Suppressor macrophage treated with lipopolysaccharide for 1 hour (primary cell): ENCODE results near the gene TARBP2.
"Not testable (repeated sequence)": the region's sequence is repeated elsewhere in the genome, so short reads cannot be mapped to it uniquely, and the experiment has no call there.

Experiments used
- DNase-seq, 3 donors: peaks; one replicate each; pipeline ENCODE4 v3.0.0-alpha.2; 2020 to 2022

Gene TARBP2

GRCh38 chr12:53476769-53477209 is 24.3 kb upstream of the TARBP2 start:
- DNase-seq, result peak in 2 of 3 donors; percentile 26 to 28

GRCh38 chr12:53478865-53479264 is 22.2 kb upstream of the TARBP2 start:
- no peak for DNase-seq

GRCh38 chr12:53479331-53479730 is 21.8 kb upstream of the TARBP2 start:
- DNase-seq, result no peak

GRCh38 chr12:53480491-53481442 is 20.3 kb upstream of the TARBP2 start:
- no peak for DNase-seq

GRCh38 chr12:53481458-53481857 is 19.6 kb upstream of the TARBP2 start:
- not testable (repeated sequence) for DNase-seq

GRCh38 chr12:53481939-53482586 is 19.0 kb upstream of the TARBP2 start:
- DNase-seq, result no peak

- no peak for DNase-seq
These were observed 18.4 kb upstream of the TARBP2 start for GRCh38 chr12:53482626-53483168.

GRCh38 chr12:53483225-53483978 is 17.7 kb upstream of the TARBP2 start:
- no peak for DNase-seq

- no peak for DNase-seq
These were observed 17.1 kb upstream of the TARBP2 start for GRCh38 chr12:53483979-53484377.

GRCh38 chr12:53484686-53485575 is 16.2 kb upstream of the TARBP2 start:
- no peak for DNase-seq

- DNase-seq, result no peak
These were observed 14.9 kb upstream of the TARBP2 start for GRCh38 chr12:53485955-53486735.

GRCh38 chr12:53486736-53487487 is 14.2 kb upstream of the TARBP2 start:
- DNase-seq, result no peak

- DNase-seq, result no peak
These were observed 11.7 kb upstream of the TARBP2 start for GRCh38 chr12:53489242-53489864.

- no peak for DNase-seq
These were observed 8.9 kb upstream of the TARBP2 start for GRCh38 chr12:53492188-53492587.

- DNase-seq, result peak; percentile 86 to 94 (median 88)
These were observed 8.1 kb upstream of the TARBP2 start for GRCh38 chr12:53492830-53493609.

- DNase-seq, result no peak
These were observed 7.3 kb upstream of the TARBP2 start for GRCh38 chr12:53493610-53494391.

GRCh38 chr12:53495903-53496751 is 5.0 kb upstream of the TARBP2 start:
- peak; percentile 55 to 70 (median 59) for DNase-seq
